DOHH2 (cell line): ENCODE data around the gene PRL.

ENCODE experiments used
- CTCF ChIP-seq: fragments of 200-600 bp; sonication (generic); IDR thresholded peaks from one replicate; pipeline ENCODE4 v1.5.1; 2014; ENCODE audit warnings: antibody characterized with exemption, mild to moderate bottlenecking, low read depth, low read length; ENCODE audit not compliant: poor library complexity, severe bottlenecking
- EZH2phosphoT487 ChIP-seq: fragments of 200-600 bp; sonication (generic); IDR thresholded peaks from 2 replicates; pipeline ENCODE4 v1.6.1; 2017; ENCODE audit warnings: borderline replicate concordance, mild to moderate bottlenecking, antibody characterized with exemption, low read length, moderate library complexity, mixed read lengths

- no peak for TF ChIP-seq CTCF
- TF ChIP-seq EZH2phosphoT487 = no peak
These were observed 2.5 kb downstream of the PRL start for GRCh38 chr6:22294301-22294700.
